ENCODE data around the gene HBG1. TPM values are rescaled to one million over a fixed set of nuclear protein-coding genes. Genes with fewer than 3 reads are reported as not detected.
"Not testable (repeated sequence)": the region's sequence is repeated elsewhere in the genome, so short reads cannot be mapped to it uniquely, and the experiment has no call there.

The HBG1 gene
- total RNA-seq, 2 experiments from 2014 or later, result not detected

GRCh38 chr11:5250543-5251204 lies 1.0 kb upstream of the HBG1 start:
- CTCF ChIA-PET (ENCODE audit: unreplicated experiment), result no interaction called here
- no peak overlapping the region for H3K4me2 ChIP-seq (ENCODE audit: low read length)
- no peaks in the 10 kb centered on the region for H4K20me1 ChIP-seq (ENCODE audit: insufficient read depth, low read length)
- no peaks in the 10 kb centered on the region for H3K79me2 ChIP-seq (ENCODE audit: insufficient read depth, low read depth, low read length)
- TF ChIP-seq CTCF (conservative IDR thresholded peaks at IDR 0.05; ENCODE audit: low read length), result no peak
- no peaks in the 10 kb centered on the region for H3K9me2 ChIP-seq (ENCODE audit: insufficient read depth, low read length)
- H2AFZ ChIP-seq (ENCODE audit: low read length), result no peak overlapping the region
- H3K4me3 ChIP-seq (ENCODE audit: low read depth, low read length, poor library complexity, severe bottlenecking), result no peak overlapping the region
- no peaks in the 10 kb centered on the region for H3K4me1 ChIP-seq (ENCODE audit: insufficient read depth, low read length, poor library complexity, severe bottlenecking)
- BruUV-seq (replicated peaks), result no TSS peak
- H3K36me3 ChIP-seq (ENCODE audit: insufficient read depth, low read length), result no peaks in the 10 kb centered on the region
- DNase-seq (ENCODE audit: low spot score), result no peak
- intact Hi-C loops (cut with micrococcal nuclease; ENCODE audit: unreplicated experiment), result no loop called here
- no peaks in the 10 kb centered on the region for H3K9me3 ChIP-seq (ENCODE audit: low read length)
- POLR2A ChIA-PET, result no interaction called here
- H3K27ac ChIP-seq (ENCODE audit: low read depth, low read length, poor library complexity, severe bottlenecking), result no peak overlapping the region

- POLR2A ChIA-PET, result interaction anchor here (0.5 kb wide), 1 partner anchor 40 kb away, joined by 3 read pairs; no protein-coding TSS in a partner anchor
Measured at GRCh38 chr11:5248498-5248897, 1.2 kb downstream of the HBG1 start.

GRCh38 chr11:5247472-5248192 lies 2.0 kb downstream of the HBG1 start:
- ChIA-PET CTCF (ENCODE audit: unreplicated experiment) (no interaction called here), POLR2A (interaction anchor here (0.5 to 1.2 kb wide), 3 partner anchors 12 to 876 kb away, joined by 3 read pairs; no protein-coding TSS in a partner anchor)
- intact Hi-C loops (cut with micrococcal nuclease; ENCODE audit: unreplicated experiment), result no loop called here
- Histone ChIP-seq H3K9me2 (ENCODE audit: insufficient read depth, low read length) (no peaks in the 10 kb centered on the region), H3K9me3 (ENCODE audit: low read length) (no peaks in the 10 kb centered on the region), H3K4me1 (ENCODE audit: insufficient read depth, low read length, poor library complexity, severe bottlenecking) (no peaks in the 10 kb centered on the region), H3K4me3 (ENCODE audit: low read depth, low read length, poor library complexity, severe bottlenecking) (no peak overlapping the region), H2AFZ (ENCODE audit: low read length) (no peak overlapping the region), H4K20me1 (ENCODE audit: insufficient read depth, low read length) (no peaks in the 10 kb centered on the region), H3K27ac (ENCODE audit: low read depth, low read length, poor library complexity, severe bottlenecking) (no peak overlapping the region), H3K36me3 (ENCODE audit: insufficient read depth, low read length) (no peaks in the 10 kb centered on the region), H3K4me2 (ENCODE audit: low read length) (no peak overlapping the region), H3K79me2 (ENCODE audit: insufficient read depth, low read depth, low read length) (no peaks in the 10 kb centered on the region)
- no peak for DNase-seq (ENCODE audit: low spot score)
- no TSS peak for BruUV-seq (replicated peaks)
- TF ChIP-seq CTCF (conservative IDR thresholded peaks at IDR 0.05; ENCODE audit: low read length) (no peak), EZH2phosphoT487 (IDR thresholded peaks at IDR 0.05; ENCODE audit: borderline replicate concordance, low read depth, low read length) (no peak)

More at GRCh38 chr11:5248498-5248897, 1.2 kb downstream of the HBG1 start:
- H3K36me3 ChIP-seq (ENCODE audit: insufficient read depth, low read length); H3K27ac ChIP-seq (ENCODE audit: low read depth, low read length, poor library complexity, severe bottlenecking); intact Hi-C loops (cut with micrococcal nuclease; ENCODE audit: unreplicated experiment); H3K9me2 ChIP-seq (ENCODE audit: insufficient read depth, low read length); H3K9me3 ChIP-seq (ENCODE audit: low read length); DNase-seq (ENCODE audit: low spot score); H3K79me2 ChIP-seq (ENCODE audit: insufficient read depth, low read depth, low read length); H3K4me1 ChIP-seq (ENCODE audit: insufficient read depth, low read length, poor library complexity, severe bottlenecking); H3K4me2 ChIP-seq (ENCODE audit: low read length); BruUV-seq (replicated peaks); H4K20me1 ChIP-seq (ENCODE audit: insufficient read depth, low read length); H3K4me3 ChIP-seq (ENCODE audit: low read depth, low read length, poor library complexity, severe bottlenecking); CTCF ChIA-PET (ENCODE audit: unreplicated experiment); H2AFZ ChIP-seq (ENCODE audit: low read length): not testable (repeated sequence)

Measured in OCI-LY7 (cell line).